CD14-positive monocyte (primary cell): ENCODE data around the gene INIP. TPM values are rescaled to one million over a fixed set of nuclear protein-coding genes. Genes with fewer than 3 reads are reported as not detected.
A peak's percentile ranks its signal among the peaks of the same experiment; 100 is the strongest.

ENCODE experiments used
- DNase-seq, 3 donors: peaks; one replicate each; pipeline ENCODE4 v3.0.0-alpha.2; 2011 to 2022
- H2AFZ ChIP-seq: 2 replicates; pipeline ENCODE4 v1.6.0; 2012; ENCODE audit warnings: mild to moderate bottlenecking, low read depth, low read length, inconsistent platforms; ENCODE audit not compliant: insufficient read depth, poor library complexity, severe bottlenecking
- H3K27ac ChIP-seq, 2 donors: 1 replicate in 1 of 2; 2 replicates in 1 of 2; pipeline ENCODE4 v1.5.1; 2012 to 2013; ENCODE audit warnings: low read length in 2 of 2, control low read depth in 1 of 2, inconsistent platforms in 1 of 2, low read depth in 1 of 2, mild to moderate bottlenecking in 1 of 2
- H3K27me3 ChIP-seq, 2 donors: one replicate each; pipeline versions ENCODE4 v1.6.0 to v1.6.1; 2011 to 2013; ENCODE audit warnings: low read length in 2 of 2; ENCODE audit not compliant: control insufficient read depth in 2 of 2, insufficient read depth in 2 of 2
- H3K36me3 ChIP-seq, 2 donors: replicated peaks in 1 of 2; 1 replicate in 1 of 2; 2 replicates in 1 of 2; pipeline versions ENCODE4 v1.5.1 to v1.6.1; 2012 to 2013; ENCODE audit warnings: low read length in 2 of 2, control low read depth in 1 of 2, inconsistent platforms in 1 of 2, mild to moderate bottlenecking in 1 of 2; ENCODE audit not compliant: insufficient read depth in 2 of 2, control insufficient read depth in 1 of 2
- H3K4me1 ChIP-seq, 2 donors: 1 replicate in 1 of 2; 2 replicates in 1 of 2; pipeline versions ENCODE4 v1.5.1 to v1.6.1; 2012 to 2013; ENCODE audit warnings: low read length in 2 of 2, control low read depth in 1 of 2, inconsistent platforms in 1 of 2, mild to moderate bottlenecking in 1 of 2, moderate library complexity in 1 of 2; ENCODE audit not compliant: insufficient read depth in 2 of 2, control insufficient read depth in 1 of 2
- H3K4me2 ChIP-seq: replicated peaks from 2 replicates; pipeline ENCODE3; 2012; ENCODE audit warnings: low read length, moderate library complexity, mild to moderate bottlenecking; ENCODE audit not compliant: poor library complexity, severe bottlenecking; ENCODE audit errors: extremely low read depth
- H3K4me3 ChIP-seq, 3 experiments: fragments of 200-600 bp in 1 of 3; sonication (generic) in 1 of 3; replicated peaks in 1 of 3; 1 replicate in 2 of 3; 2 replicates in 1 of 3; pipeline ENCODE4 v1.5.1; 2011 to 2013; ENCODE audit warnings: low read length in 3 of 3, mild to moderate bottlenecking in 3 of 3, control low read depth in 2 of 3, low read depth in 2 of 3, inconsistent platforms in 1 of 3, moderate library complexity in 1 of 3
- H3K79me2 ChIP-seq: 2 replicates; pipeline ENCODE4 v1.6.0; 2012; ENCODE audit warnings: mild to moderate bottlenecking, control low read depth, inconsistent platforms, low read length, moderate library complexity; ENCODE audit not compliant: insufficient read depth
- H3K9ac ChIP-seq: 2 replicates; pipeline ENCODE4 v1.6.0; 2017; ENCODE audit warnings: low read length, mild to moderate bottlenecking; ENCODE audit not compliant: insufficient read depth, poor library complexity, severe bottlenecking
- H3K9me3 ChIP-seq, 2 donors: replicated peaks in 1 of 2; 1 replicate in 1 of 2; 2 replicates in 1 of 2; pipeline versions ENCODE4 v1.5.1 to v1.6.1; 2012 to 2013; ENCODE audit warnings: low read length in 2 of 2, control low read depth in 1 of 2; ENCODE audit not compliant: control insufficient read depth in 1 of 2, insufficient read depth in 1 of 2
- H4K20me1 ChIP-seq: 2 replicates; pipeline ENCODE4 v1.6.0; 2012; ENCODE audit warnings: mild to moderate bottlenecking, low read length, control low read depth, moderate library complexity; ENCODE audit not compliant: insufficient read depth
- H3K27ac Mint-ChIP-seq, 7 donors: one replicate each; pipeline ENCODE4 v1.8.0; 2020; ENCODE audit warnings: mild to moderate bottlenecking in 7 of 7, mixed read lengths in 7 of 7, moderate library complexity in 6 of 7, inconsistent platforms in 2 of 7
- H3K27me3 Mint-ChIP-seq, 3 donors: one replicate each; pipeline ENCODE4 v1.8.0; 2021 to 2022; ENCODE audit warnings: low read depth in 3 of 3, mild to moderate bottlenecking in 3 of 3, mixed read lengths in 3 of 3, moderate library complexity in 3 of 3, inconsistent platforms in 1 of 3
- H3K36me3 Mint-ChIP-seq, 2 donors: one replicate each; pipeline ENCODE4 v1.8.0; 2020; ENCODE audit warnings: mixed read lengths in 2 of 2, inconsistent platforms in 1 of 2, mild to moderate bottlenecking in 1 of 2
- H3K4me1 Mint-ChIP-seq: one replicate; pipeline ENCODE4 v1.8.0; 2020; ENCODE audit warnings: mild to moderate bottlenecking, mixed read lengths
- H3K4me3 Mint-ChIP-seq, 2 donors: one replicate each; pipeline ENCODE4 v1.8.0; 2020; ENCODE audit warnings: mild to moderate bottlenecking in 2 of 2, mixed read lengths in 2 of 2, moderate library complexity in 1 of 2
- H3K9me3 Mint-ChIP-seq, 7 donors: one replicate each; pipeline ENCODE4 v1.8.0; 2020 to 2022; ENCODE audit warnings: mixed read lengths in 7 of 7, mild to moderate bottlenecking in 6 of 7, moderate library complexity in 6 of 7, inconsistent platforms in 2 of 7
- WGBS: methylation state at CpG from one replicate; pipeline ENCODE4 v1.1.5; 2013; ENCODE audit warnings: missing lambda C conversion rate; ENCODE audit not compliant: insufficient coverage; 5-methylcytosine and 5-hydroxymethylcytosine counted together
- intact Hi-C, 2 donors: fragments of 100-400 bp; cut with micrococcal nuclease; formaldehyde crosslinking; loops; one replicate each; pipeline versions ENCODE4 v1.15.0 to v1.15.1; 2023
- polyA plus RNA-seq, 3 donors: library from polyadenylated mRNA; depleted of rRNA in 1 of 3; unstranded in 2 of 3; stranded (reverse) in 1 of 3; fragments of 300-500 nt in 2 of 3; fragments of >200 nt in 1 of 3; fragmentation: Illumina TruSeq in 2 of 3; gene quantifications; 1 replicate in 2 of 3; 2 replicates in 1 of 3; pipeline ENCODE4 v1.2.3, GENCODE V29; 2012 to 2021
- TF ChIP-seq, protein P1 (sequence below): fragments of 200-600 bp; IDR thresholded peaks from one replicate; pipeline ENCODE4 v1.8.0; 2022; ENCODE audit warnings: antibody characterized with exemption, mild to moderate bottlenecking

The INIP gene
- polyA plus RNA-seq, 3 donors, result 10.7 to 53.0 (median 49.0) TPM

DNA sequence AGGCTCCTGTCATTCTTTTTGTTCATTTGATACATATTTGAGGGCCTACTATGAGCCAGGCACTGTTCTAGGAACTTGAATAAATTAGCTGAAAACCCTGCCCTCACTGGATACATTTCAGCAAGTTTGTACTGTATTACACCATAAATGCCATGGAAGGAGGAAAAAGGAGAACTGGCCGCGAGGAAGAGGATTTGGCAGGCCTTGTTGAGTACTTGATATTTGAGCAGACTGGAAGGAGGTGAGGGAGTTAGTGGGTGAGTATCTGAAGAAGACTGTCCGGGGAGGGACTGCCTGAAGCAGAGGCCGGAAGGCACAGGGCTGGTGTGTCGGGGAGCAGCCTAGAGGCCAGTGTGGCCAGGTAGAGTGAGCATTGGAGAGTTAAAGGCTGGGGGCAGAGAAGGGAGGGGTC is 37.1 kb upstream of the INIP start:
- WGBS, result 49% methylated on average over 5 of the region's 5 CpGs
- Mint-ChIP-seq H3K27ac (peak overlapping the region; percentile 84 to 98 (median 93)), H3K4me1 (peaks cover 77% of the 10 kb centered on the region), H3K27me3 (no peaks in the 10 kb centered on the region), H3K9me3 (peaks cover 0 to 5% (median 0%) of the 10 kb centered on the region in 7 donors), H3K36me3 (peaks cover 13 to 26% of the 10 kb centered on the region in 2 donors), H3K4me3 (peak overlapping the region; percentile 51 to 61)
- Histone ChIP-seq H3K79me2 (peaks cover 89% of the 10 kb centered on the region), H3K9me3 (no peaks in the 10 kb centered on the region), H3K4me3 (peak overlapping the region in 1 of 3 experiments; percentile 53), H3K4me2 (peak overlapping the region; percentile 61), H3K4me1 (peaks cover 63 to 76% of the 10 kb centered on the region in 2 donors), H3K36me3 (no peaks in the 10 kb centered on the region), H3K27ac (peak overlapping the region; percentile 69 to 82), H3K9ac (peak overlapping the region; percentile 33), H2AFZ (peak overlapping the region; percentile 38), H4K20me1 (peaks cover 82% of the 10 kb centered on the region), H3K27me3 (no peaks in the 10 kb centered on the region)
- TF ChIP-seq, protein P1, sequence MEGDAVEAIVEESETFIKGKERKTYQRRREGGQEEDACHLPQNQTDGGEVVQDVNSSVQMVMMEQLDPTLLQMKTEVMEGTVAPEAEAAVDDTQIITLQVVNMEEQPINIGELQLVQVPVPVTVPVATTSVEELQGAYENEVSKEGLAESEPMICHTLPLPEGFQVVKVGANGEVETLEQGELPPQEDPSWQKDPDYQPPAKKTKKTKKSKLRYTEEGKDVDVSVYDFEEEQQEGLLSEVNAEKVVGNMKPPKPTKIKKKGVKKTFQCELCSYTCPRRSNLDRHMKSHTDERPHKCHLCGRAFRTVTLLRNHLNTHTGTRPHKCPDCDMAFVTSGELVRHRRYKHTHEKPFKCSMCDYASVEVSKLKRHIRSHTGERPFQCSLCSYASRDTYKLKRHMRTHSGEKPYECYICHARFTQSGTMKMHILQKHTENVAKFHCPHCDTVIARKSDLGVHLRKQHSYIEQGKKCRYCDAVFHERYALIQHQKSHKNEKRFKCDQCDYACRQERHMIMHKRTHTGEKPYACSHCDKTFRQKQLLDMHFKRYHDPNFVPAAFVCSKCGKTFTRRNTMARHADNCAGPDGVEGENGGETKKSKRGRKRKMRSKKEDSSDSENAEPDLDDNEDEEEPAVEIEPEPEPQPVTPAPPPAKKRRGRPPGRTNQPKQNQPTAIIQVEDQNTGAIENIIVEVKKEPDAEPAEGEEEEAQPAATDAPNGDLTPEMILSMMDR, result no peak
- DNase-seq, result peak; percentile 60 to 72 (median 70)
- intact Hi-C loops, result no loop called here

DNA sequence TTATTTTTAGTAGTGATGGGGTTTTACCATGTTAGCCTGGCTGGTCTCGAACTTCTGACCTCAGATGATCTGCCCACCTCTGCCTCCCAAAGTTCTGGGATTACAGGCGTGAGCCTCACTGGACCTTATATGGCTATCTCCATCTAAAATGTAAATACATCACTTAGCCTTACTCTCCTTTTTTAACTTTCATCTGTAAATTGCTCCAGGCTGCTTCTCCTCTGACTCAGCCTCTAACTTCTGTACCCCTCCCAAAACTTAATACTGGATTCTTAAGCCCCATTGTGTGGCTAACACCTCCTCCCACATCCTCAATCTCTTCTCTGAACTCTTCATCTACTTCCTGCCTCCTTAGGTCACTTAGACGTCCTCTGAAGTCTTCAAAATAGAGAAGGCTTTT is 36.7 kb upstream of the INIP start:
- Histone ChIP-seq H2AFZ (peak overlapping the region; percentile 38), H3K27me3 (no peaks in the 10 kb centered on the region), H3K36me3 (no peaks in the 10 kb centered on the region), H3K27ac (peak overlapping the region; percentile 69 to 82), H3K4me3 (peak overlapping the region in 1 of 3 experiments; percentile 53), H3K9ac (peak overlapping the region; percentile 33), H3K4me2 (peak overlapping the region; percentile 61), H4K20me1 (peaks cover 78% of the 10 kb centered on the region), H3K4me1 (peaks cover 68 to 81% of the 10 kb centered on the region in 2 donors), H3K9me3 (no peaks in the 10 kb centered on the region), H3K79me2 (peaks cover 86% of the 10 kb centered on the region)
- Mint-ChIP-seq H3K27me3 (no peaks in the 10 kb centered on the region), H3K27ac (peak overlapping the region; percentile 84 to 98 (median 93)), H3K9me3 (peaks cover 0 to 5% (median 0%) of the 10 kb centered on the region in 7 donors), H3K4me1 (peaks cover 77% of the 10 kb centered on the region), H3K4me3 (peak overlapping the region in 1 of 2 donors; percentile 61), H3K36me3 (peaks cover 13 to 26% of the 10 kb centered on the region in 2 donors)
- DNase-seq, result peak; percentile 34 to 57 (median 46)
- WGBS, result 50% methylated on average over 2 of the region's 3 CpGs
- intact Hi-C loops, result loop anchor here (5.0 kb wide), 4 partner anchors 37 to 572 kb away; partner anchors contain the start of gene INIP (in 1 of the 2)
- TF ChIP-seq, protein P1, result no peak
